GM12801 (cell line): ENCODE measurements around the gene TRAPPC3L.

Experiments
- TF ChIP-seq, protein P1 (sequence below): IDR thresholded peaks from one replicate; pipeline ENCODE4 v1.5.1; 2011; ENCODE audit warnings: control low read depth; ENCODE audit not compliant: insufficient read length; ENCODE audit errors: extremely low read depth

TRAPPC3L gene

GRCh38 chr6:116528133-116528532, 17.4 kb downstream of the TRAPPC3L start:
- TF ChIP-seq, protein P1, sequence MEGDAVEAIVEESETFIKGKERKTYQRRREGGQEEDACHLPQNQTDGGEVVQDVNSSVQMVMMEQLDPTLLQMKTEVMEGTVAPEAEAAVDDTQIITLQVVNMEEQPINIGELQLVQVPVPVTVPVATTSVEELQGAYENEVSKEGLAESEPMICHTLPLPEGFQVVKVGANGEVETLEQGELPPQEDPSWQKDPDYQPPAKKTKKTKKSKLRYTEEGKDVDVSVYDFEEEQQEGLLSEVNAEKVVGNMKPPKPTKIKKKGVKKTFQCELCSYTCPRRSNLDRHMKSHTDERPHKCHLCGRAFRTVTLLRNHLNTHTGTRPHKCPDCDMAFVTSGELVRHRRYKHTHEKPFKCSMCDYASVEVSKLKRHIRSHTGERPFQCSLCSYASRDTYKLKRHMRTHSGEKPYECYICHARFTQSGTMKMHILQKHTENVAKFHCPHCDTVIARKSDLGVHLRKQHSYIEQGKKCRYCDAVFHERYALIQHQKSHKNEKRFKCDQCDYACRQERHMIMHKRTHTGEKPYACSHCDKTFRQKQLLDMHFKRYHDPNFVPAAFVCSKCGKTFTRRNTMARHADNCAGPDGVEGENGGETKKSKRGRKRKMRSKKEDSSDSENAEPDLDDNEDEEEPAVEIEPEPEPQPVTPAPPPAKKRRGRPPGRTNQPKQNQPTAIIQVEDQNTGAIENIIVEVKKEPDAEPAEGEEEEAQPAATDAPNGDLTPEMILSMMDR: no peak

GRCh38 chr6:116524236-116524635, 21.2 kb downstream of the TRAPPC3L start:
- TF ChIP-seq, protein P1: no peak

- TF ChIP-seq, protein P1: no peak
Measured at GRCh38 chr6:116522896-116523295, 22.6 kb downstream of the TRAPPC3L start.

DNA sequence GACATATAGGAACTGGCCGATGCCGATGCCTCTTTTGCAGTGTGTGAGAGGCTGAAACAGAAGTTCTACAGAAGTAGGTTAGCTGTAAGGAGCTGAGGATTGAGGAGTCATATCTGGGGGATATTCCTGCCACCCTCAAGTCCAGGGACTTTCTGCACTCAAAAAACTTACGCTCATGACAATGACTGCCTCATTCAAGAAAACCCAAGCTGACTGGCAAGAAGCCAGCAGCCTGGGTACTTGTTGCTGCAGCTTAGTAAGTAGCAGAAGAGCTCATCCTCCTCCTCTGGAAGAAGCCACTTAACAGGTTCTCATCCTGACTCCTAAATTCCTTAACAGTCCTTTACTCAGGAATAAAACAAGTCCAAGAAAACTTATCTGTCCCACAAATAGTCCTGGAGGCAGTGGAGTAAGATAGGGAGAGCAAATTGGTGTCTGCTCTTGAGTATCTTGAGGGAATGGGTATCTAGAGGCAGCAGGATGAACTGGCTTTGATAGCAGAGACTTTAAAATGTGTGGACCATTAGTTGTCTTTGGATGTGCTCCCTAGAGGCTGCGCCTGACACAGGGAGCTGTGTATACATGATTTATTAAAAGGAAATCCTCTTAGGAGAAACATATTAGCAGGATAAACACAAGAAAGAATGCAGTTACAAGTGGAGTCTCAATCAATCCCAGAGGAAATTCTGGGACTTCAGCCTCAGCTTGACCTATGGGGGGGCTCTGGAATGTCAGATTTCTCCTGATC, 26.7 kb downstream of the TRAPPC3L start:
- TF ChIP-seq, protein P1: no peak

DNA sequence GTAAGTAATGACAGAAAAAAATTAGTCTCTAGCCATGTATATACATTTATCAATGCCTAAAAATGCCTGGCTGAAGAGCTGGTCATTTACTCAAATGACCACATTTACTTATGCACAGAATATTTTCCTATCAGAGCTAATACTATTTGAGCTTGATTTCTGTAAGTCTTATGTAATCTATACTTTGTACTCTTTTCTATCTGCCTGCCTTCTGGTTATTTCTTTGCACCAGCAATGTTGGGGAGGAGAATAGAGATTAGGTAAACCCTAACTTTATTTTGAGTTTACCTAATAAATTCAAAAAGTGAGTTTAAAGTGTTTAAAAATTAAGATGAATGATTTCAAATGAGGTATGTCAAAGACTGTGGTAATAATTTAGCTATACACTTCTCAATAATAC, 30.3 kb downstream of the TRAPPC3L start:
- TF ChIP-seq, protein P1: no peak

GRCh38 chr6:116514111-116514510, 31.4 kb downstream of the TRAPPC3L start:
- TF ChIP-seq, protein P1: no peak

DNA sequence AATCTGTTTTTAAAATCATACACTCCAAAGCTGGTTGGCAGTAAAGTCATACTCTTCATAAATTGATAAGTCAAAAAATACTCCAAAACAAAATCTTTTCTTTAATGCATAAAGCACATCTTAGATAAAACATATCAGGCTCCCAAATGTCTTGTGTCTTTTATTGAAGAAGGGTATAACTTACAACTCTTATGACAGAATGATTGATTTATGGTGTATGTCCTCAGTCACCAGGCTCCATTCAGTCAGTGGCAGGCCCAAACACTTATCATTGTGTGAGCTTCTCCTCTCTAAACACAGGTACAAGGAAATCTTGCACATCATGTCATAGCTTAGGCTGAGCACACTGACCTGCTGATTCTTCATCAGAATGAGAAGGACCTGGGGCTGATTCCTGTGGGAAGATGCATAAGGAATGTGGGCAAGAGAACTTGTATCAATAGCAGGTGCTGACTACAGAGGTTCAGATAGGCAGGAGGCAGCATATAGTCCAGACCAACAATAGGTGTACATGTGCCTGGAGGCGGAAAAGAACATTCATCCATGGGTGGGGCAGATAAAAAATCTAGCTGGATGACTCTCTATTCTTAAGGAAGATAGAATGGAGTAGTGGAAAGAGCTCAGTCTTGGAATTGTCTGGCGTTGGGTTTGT, 32.1 kb downstream of the TRAPPC3L start:
- TF ChIP-seq, protein P1: no peak
